ENCODE measurements around the gene KRT6C. TPM values are rescaled to one million over a fixed set of nuclear protein-coding genes. Genes with fewer than 3 reads are reported as not detected.

The KRT6C gene
- not detected for total RNA-seq

DNA sequence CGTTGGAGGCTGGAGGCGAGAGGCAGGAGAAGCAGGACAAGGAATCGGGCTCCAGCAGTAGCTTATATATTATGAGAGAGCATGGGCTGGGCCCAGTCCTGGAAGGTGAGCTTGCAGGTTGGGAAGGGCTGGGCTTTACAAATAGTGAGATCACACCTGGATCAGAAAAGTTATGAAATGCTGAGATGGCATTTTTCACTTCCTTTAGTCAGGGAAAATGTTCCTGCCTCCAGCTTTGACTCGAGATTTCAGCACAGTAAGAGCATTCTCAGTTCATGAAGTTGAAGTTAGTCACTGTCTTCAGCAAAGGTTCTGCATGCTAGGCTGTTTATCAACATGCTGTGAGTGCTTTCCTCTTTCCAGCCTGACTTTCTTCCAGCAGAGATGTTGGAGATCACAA is at the start of gene KRT6C:
KRT6C (minus strand) TSS at position 38 of the 400 bp plus-strand sequence. CDS start 68 bp downstream, outside the sequence.
- ATAC-seq (ENCODE audit: low read depth) (no peak), DNase-seq (no peak)
- Mint-ChIP-seq H3K9me3 (no peaks in the 10 kb centered on the region), H3K4me1 (no peaks in the 10 kb centered on the region), H3K27ac (no peak within 1 kb of the TSS), H3K27me3 (peaks cover 8% of the 10 kb centered on the region), H3K36me3 (no peaks in the 10 kb centered on the region), H3K4me3 (no peak within 1 kb of the TSS)
- POLR2A ChIA-PET, result no interaction called here

DNA sequence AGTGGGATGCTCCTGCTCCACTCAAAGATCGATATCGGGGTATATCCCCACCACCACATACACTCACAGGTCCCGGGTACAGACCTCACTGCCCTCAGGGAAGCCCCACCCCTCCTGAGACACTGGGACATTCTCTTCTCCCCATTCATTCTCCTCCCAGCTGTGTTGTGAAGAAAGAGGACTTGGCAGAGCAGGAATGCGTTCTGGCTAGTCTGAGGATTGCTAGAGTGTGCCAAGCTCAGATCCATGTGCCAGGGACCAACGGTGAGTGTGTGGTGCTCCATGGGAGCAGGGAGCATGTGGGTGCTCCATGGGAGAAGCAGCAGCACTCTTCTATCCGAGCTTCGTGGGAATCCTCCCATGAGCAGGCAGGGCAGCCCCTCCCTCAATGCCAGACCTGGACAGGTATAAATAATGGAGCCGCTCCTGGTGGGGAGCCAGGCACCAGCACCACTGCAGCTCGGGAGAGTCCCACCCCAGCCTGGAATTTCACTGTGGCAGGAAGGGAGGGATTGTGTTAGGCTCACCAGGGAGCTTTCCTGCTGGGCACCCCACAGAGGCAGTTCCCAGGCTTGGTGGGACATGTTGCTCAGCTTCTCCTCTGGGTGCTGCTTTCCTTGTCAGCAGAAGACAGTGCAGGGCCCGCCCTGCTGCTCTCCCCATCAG is 48.9 kb upstream of the KRT6C start:
- DNase-seq (no peak), ATAC-seq (ENCODE audit: low read depth) (no peak)
- POLR2A ChIA-PET, result no interaction called here
- H3K27me3 Mint-ChIP-seq, result peaks cover 11% of the 10 kb centered on the region
- H3K27ac Mint-ChIP-seq, result no peak overlapping the region
- no peak overlapping the region for H3K4me3 Mint-ChIP-seq
- H3K36me3 Mint-ChIP-seq, result no peaks in the 10 kb centered on the region
- H3K4me1 Mint-ChIP-seq, result peaks cover 10% of the 10 kb centered on the region
- H3K9me3 Mint-ChIP-seq, result no peaks in the 10 kb centered on the region

DNA sequence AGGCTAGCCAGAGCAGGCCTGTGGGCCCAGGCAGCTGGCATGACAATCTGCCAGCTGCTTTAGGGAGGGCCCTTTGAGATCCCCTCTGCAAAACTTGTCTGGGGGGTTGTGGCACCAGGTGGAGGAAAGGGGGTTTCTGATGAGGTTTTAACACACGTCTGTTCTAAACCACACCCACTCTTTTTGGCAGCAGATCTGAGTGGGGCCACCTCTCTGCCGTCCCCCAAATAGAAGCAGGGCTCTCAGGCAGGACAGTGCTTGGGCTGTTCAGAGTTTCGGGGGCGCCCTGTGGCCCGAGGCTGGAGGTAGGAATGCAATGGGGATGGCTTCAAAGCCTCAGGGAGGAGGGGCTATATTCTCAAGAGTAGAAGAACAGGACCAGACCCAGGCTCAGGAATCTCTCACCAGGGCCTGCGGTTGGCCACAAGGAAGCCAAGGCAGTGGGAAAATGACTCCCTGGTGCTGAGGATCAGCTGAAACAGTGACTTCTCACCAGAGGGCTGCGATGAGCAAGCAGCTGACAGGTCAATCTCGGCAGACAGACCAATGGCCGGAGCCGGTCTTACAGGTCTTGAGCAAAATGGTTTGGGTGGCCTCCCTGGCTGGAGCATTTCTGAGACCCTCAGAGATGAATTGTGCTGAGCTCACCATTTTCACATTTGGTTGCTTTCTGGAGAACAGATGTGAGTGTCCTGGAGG is 48.1 kb upstream of the KRT6C start:
- H3K27ac Mint-ChIP-seq, result no peak overlapping the region
- H3K36me3 Mint-ChIP-seq, result no peaks in the 10 kb centered on the region
- no peak overlapping the region for H3K4me3 Mint-ChIP-seq
- POLR2A ChIA-PET, result no interaction called here
- no peaks in the 10 kb centered on the region for H3K9me3 Mint-ChIP-seq
- peaks cover 4% of the 10 kb centered on the region for H3K4me1 Mint-ChIP-seq
- no peak for DNase-seq
- H3K27me3 Mint-ChIP-seq, result peaks cover 11% of the 10 kb centered on the region
- no peak for ATAC-seq (ENCODE audit: low read depth)

DNA sequence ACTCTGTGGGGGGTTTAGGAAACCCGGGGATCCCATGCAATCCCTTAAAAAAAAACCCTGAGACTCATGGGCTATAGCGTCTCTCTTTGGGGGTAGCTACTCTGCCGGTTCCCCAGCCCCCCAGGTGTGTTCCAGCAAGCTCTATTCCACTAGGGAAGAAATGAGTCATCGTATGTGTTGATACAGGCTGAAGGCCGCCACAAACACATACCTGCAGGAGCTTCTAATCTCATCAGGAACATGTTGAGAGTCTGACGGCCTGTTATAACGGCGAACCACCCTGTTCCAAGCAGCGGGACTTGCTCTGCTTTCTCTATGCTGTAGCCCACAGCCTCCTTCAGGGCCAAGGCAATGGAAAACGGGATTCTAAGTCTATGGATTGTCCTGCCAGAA is 47.6 kb upstream of the KRT6C start:
- H3K36me3 Mint-ChIP-seq, result no peaks in the 10 kb centered on the region
- POLR2A ChIA-PET, result no interaction called here

DNA sequence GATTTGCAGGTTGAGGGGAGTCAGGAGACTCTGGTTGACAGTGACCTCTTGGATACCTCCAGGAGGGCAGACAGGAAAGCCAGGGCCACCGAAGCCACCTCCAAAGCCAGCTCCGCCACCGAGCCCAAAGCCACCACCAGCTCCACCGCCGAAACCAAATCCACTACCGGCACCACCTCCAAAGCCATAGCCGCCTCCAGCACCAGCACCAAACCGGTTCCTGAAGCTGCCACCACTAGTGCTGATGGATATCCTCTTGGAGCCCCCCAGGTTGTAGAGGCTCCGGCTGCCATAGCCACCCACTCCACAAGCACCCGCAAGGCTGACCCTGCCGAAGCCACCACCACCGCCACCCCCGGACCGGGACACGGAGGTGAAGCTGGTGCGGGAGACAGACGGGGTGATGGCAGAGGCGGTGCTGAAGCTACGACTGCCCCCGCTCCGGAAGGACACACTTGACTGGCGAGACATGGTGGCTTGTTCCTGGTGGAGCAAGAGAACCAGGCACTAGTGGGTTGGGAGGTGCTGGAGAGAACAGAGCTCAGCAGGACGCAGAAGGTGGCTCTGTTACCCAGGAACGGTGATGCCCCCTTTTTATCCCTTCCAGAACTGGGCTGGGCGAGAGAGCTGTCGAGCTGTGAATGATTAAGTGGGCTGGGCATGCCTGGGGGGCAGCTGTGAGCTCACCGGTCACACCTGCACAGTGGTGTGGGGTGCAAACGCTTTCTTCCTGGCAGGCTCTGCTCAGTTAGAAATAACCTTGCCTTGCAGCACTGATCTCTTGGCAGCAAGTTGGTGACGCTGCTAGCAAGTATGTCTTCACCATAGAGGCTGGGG is 46.4 kb upstream of the KRT6C start, which contains the start of gene KRT5:
KRT5 (minus strand) TSS at position 569 of the 837 bp plus-strand sequence; CDS start at position 471, 98 bp downstream.
- H3K36me3 Mint-ChIP-seq, result no peaks in the 10 kb centered on the region
- ATAC-seq (ENCODE audit: low read depth) (no peak), DNase-seq (no peak)
- H3K9me3 Mint-ChIP-seq, result no peaks in the 10 kb centered on the region
- no peak within 1 kb of the TSS for H3K4me3 Mint-ChIP-seq
- H3K4me1 Mint-ChIP-seq, result no peaks in the 10 kb centered on the region
- POLR2A ChIA-PET, result interaction anchor here (0.5 kb wide), 1 partner anchor 363 kb away, joined by 3 read pairs; no protein-coding TSS in a partner anchor
- peaks cover 14% of the 10 kb centered on the region for H3K27me3 Mint-ChIP-seq
- no peak within 1 kb of the TSS for H3K27ac Mint-ChIP-seq

More for the DNA sequence above, 47.6 kb upstream of the KRT6C start:
- ATAC-seq (ENCODE audit: low read depth) (no peak), DNase-seq (no peak)
- no peaks in the 10 kb centered on the region for H3K9me3 Mint-ChIP-seq
- no peak overlapping the region for H3K4me3 Mint-ChIP-seq
- H3K27ac Mint-ChIP-seq, result no peak overlapping the region
- H3K27me3 Mint-ChIP-seq, result peaks cover 11% of the 10 kb centered on the region
- no peaks in the 10 kb centered on the region for H3K4me1 Mint-ChIP-seq

DNA sequence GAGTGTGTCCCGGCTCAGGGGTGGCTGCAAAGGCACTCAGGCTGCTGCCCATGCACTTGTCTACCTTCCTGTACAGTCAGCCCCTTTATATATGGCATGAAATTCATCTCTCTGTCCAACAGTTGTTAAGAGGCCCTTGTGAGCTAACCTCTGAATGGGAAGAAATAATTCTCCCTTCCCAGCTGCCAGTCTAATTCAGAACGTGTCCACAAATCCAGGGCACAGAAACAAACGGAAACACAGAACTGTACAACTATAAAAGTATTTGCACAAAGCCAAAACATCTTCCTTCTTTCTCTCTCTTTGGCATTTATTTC is 45.7 kb upstream of the KRT6C start:
- DNase-seq, result no peak
- ATAC-seq (ENCODE audit: low read depth), result no peak
- Mint-ChIP-seq H3K27me3 (peaks cover 15% of the 10 kb centered on the region), H3K36me3 (no peaks in the 10 kb centered on the region), H3K9me3 (no peaks in the 10 kb centered on the region), H3K4me3 (no peak overlapping the region), H3K27ac (no peak overlapping the region), H3K4me1 (no peaks in the 10 kb centered on the region)
- POLR2A ChIA-PET, result interaction anchor here (0.5 kb wide), 1 partner anchor 364 kb away, joined by 3 read pairs; no protein-coding TSS in a partner anchor

DNA sequence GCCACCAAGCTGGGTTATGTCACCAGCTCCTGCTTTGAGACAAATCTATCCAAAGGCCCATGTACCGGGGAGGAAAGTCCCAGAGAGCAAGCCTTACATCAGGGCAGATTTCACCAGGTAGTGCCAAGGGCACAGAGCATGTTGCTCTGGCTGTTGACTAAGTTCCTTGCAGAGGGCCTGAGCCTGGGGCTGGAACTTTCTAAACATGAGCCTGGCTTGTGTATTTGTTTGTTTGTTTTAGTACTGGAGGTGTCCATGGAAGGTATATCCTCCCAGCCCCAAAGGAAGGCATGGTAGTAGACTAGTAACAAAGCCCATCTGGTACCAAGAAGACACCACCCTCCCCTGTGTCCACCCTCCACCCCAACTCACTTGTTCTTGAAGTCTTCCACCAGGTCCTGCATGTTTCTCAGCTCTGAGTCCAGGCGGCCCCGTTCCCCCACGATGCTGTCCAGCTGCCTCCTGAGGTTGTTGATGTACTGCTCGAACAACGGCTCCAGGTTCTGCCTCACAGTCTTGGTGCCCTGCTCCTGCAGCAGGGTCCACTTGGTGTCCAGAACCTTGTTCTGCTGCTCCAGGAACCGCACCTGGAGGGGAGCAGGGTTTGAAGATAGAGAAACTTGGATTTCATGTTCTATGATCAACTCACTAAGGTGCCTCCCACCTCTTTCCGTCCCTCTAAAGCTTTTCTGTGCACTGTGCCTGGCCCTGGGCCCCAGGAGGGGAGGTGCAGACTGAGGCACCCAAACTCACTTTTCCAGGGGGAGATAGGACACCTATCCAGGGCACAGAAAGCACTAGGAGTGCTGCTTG is 45.2 kb upstream of the KRT6C start:
- POLR2A ChIA-PET, result no interaction called here
- H3K9me3 Mint-ChIP-seq, result no peaks in the 10 kb centered on the region
- H3K4me3 Mint-ChIP-seq, result no peak overlapping the region
- H3K36me3 Mint-ChIP-seq, result no peaks in the 10 kb centered on the region
- H3K4me1 Mint-ChIP-seq, result no peaks in the 10 kb centered on the region
- H3K27ac Mint-ChIP-seq, result no peak overlapping the region
- no peak for DNase-seq
- peaks cover 15% of the 10 kb centered on the region for H3K27me3 Mint-ChIP-seq
- no peak for ATAC-seq (ENCODE audit: low read depth)

DNA sequence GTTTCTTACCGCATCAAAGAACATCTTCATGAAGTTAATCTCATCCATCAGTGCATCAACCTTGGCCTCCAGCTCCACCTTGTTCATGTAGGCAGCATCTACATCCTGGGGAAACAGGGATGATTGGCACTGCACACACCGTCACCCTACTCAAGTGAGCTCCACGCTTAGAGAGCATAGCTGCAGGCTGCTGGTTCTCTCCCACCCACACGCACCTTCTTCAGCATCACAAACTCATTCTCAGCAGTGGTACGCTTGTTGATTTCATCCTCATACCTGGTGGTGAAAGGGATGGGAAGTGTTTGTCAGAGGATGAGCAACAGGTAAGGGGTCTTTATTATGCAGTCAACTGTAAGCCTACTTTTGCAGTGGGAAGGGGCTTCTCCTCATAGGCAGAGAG is 44.3 kb upstream of the KRT6C start:
- DNase-seq (no peak), ATAC-seq (ENCODE audit: low read depth) (no peak)
- POLR2A ChIA-PET, result no interaction called here
- Mint-ChIP-seq H3K9me3 (no peaks in the 10 kb centered on the region), H3K27me3 (peaks cover 17% of the 10 kb centered on the region), H3K4me1 (no peaks in the 10 kb centered on the region), H3K27ac (no peak overlapping the region), H3K4me3 (no peak overlapping the region), H3K36me3 (no peaks in the 10 kb centered on the region)

DNA sequence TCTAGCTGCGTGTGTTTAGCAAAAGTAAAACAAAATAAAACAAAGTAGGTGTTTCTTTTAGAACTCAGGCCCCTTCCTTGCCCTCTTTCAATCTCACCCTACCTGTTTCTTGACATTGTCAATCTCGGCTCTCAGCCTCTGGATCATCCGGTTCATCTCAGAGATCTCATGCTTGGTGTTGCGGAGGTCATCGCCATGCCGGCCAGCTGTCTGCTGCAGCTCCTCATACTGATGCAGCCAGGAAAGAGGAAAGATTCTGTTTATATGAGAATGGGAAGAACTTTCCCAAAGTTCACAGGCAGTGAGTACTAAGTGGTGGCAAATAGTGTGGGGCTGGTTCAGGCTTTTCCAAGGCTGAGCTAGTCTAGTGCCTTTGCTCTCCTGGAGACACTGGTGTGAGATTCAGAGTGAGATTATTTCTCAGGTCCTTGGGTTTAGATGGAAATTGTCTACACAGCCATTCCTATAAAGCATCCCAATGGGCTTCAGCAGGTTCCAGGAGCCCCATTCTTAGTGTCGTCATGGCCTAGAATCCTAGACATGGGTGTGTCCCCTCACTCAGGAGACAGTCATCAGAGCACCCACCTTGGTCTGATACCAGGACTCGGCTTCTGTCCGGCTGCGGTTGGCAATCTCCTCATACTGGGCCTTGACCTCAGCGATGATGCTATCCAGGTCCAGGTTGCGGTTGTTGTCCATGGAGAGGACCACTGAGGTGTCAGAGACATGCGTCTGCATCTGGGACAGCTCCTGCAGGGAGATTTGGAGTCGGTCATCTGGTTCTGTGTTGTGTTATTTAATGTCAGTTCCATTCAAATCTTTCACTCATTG is 43.6 kb upstream of the KRT6C start:
- no peak for ATAC-seq (ENCODE audit: low read depth)
- no peak for DNase-seq
- H3K4me1 Mint-ChIP-seq, result no peaks in the 10 kb centered on the region
- POLR2A ChIA-PET, result no interaction called here
- peaks cover 17% of the 10 kb centered on the region for H3K27me3 Mint-ChIP-seq
- no peak overlapping the region for H3K4me3 Mint-ChIP-seq
- H3K27ac Mint-ChIP-seq, result no peak overlapping the region
- no peaks in the 10 kb centered on the region for H3K9me3 Mint-ChIP-seq
- no peaks in the 10 kb centered on the region for H3K36me3 Mint-ChIP-seq

GRCh38 chr12:52515927-52516831 is 42.6 kb upstream of the KRT6C start:
- H3K27ac Mint-ChIP-seq, result no peak overlapping the region
- peaks cover 1% of the 10 kb centered on the region for H3K36me3 Mint-ChIP-seq
- H3K4me3 Mint-ChIP-seq, result no peak overlapping the region
- no peak for ATAC-seq (ENCODE audit: low read depth)
- POLR2A ChIA-PET, result no interaction called here
- peaks cover 15% of the 10 kb centered on the region for H3K27me3 Mint-ChIP-seq
- H3K4me1 Mint-ChIP-seq, result no peaks in the 10 kb centered on the region
- no peaks in the 10 kb centered on the region for H3K9me3 Mint-ChIP-seq
- DNase-seq, result no peak

- no peak overlapping the region for H3K4me3 Mint-ChIP-seq
- H3K36me3 Mint-ChIP-seq, result peaks cover 1% of the 10 kb centered on the region
- POLR2A ChIA-PET, result no interaction called here
- DNase-seq (no peak), ATAC-seq (ENCODE audit: low read depth) (no peak)
- H3K27ac Mint-ChIP-seq, result no peak overlapping the region
- peaks cover 16% of the 10 kb centered on the region for H3K27me3 Mint-ChIP-seq
- H3K9me3 Mint-ChIP-seq, result no peaks in the 10 kb centered on the region
- H3K4me1 Mint-ChIP-seq, result no peaks in the 10 kb centered on the region
Observed at GRCh38 chr12:52515319-52515646, 41.7 kb upstream of the KRT6C start.
